ENCODE measurements around the gene SMCO4. TPM values are rescaled to one million over a fixed set of nuclear protein-coding genes. Genes with fewer than 3 reads are reported as not detected.
A peak's percentile ranks its signal among the peaks of the same experiment; 100 is the strongest.

Gene SMCO4
- total and polyA plus RNA-seq, 2 donors = 32.2 to 41.3 TPM

- 94% methylated on average over 6 of the region's 6 CpGs for WGBS
- no peaks in the 10 kb centered on the region for H3K27me3 ChIP-seq (ENCODE audit: control insufficient read depth in 2 of 2, insufficient read depth in 1 of 2, low read length in 1 of 2)
- no peaks in the 10 kb centered on the region for H3K36me3 ChIP-seq (ENCODE audit: control insufficient read depth in 2 of 2, insufficient read depth in 2 of 2, low read length in 1 of 2)
- DNase-seq (ENCODE audit: low read depth in 6 of 9, low spot score in 9 of 9) = no peak
- H3K27ac ChIP-seq (ENCODE audit: low read depth in 1 of 2, low read length in 1 of 2) = no peak overlapping the region
- H3K9me3 ChIP-seq (ENCODE audit: control insufficient read depth in 2 of 2, insufficient read depth in 1 of 2, low read length in 1 of 2) = no peaks in the 10 kb centered on the region
- H3K4me3 ChIP-seq (ENCODE audit: low read length in 2 of 2) = no peak overlapping the region
- H3K4me1 ChIP-seq (ENCODE audit: control insufficient read depth in 2 of 2, insufficient read depth in 2 of 2, low read length in 2 of 2) = peaks cover 0 to 9% of the 10 kb centered on the region in 2 donors
Observed at GRCh38 chr11:93548679-93549319, 5.6 kb upstream of the SMCO4 start.

- no peak for DNase-seq (ENCODE audit: low read depth in 6 of 9, low spot score in 9 of 9)
- Histone ChIP-seq H3K4me3 (ENCODE audit: low read length in 2 of 2) (no peak overlapping the region), H3K27ac (ENCODE audit: low read depth in 1 of 2, low read length in 1 of 2) (no peak overlapping the region), H3K36me3 (ENCODE audit: control insufficient read depth in 2 of 2, insufficient read depth in 2 of 2, low read length in 1 of 2) (no peaks in the 10 kb centered on the region), H3K9me3 (ENCODE audit: control insufficient read depth in 2 of 2, insufficient read depth in 1 of 2, low read length in 1 of 2) (no peaks in the 10 kb centered on the region), H3K27me3 (ENCODE audit: control insufficient read depth in 2 of 2, insufficient read depth in 1 of 2, low read length in 1 of 2) (no peaks in the 10 kb centered on the region), H3K4me1 (ENCODE audit: control insufficient read depth in 2 of 2, insufficient read depth in 2 of 2, low read length in 2 of 2) (peaks cover 4 to 14% of the 10 kb centered on the region in 2 donors)
- 82% methylated on average over 2 of the region's 2 CpGs for WGBS
Observed at GRCh38 chr11:93547773-93548172, 4.6 kb upstream of the SMCO4 start.

- no peak for DNase-seq (ENCODE audit: low read depth in 6 of 9, low spot score in 9 of 9)
- no peaks in the 10 kb centered on the region for H3K9me3 ChIP-seq (ENCODE audit: control insufficient read depth in 2 of 2, insufficient read depth in 1 of 2, low read length in 1 of 2)
- 91% methylated on average over 2 of the region's 2 CpGs for WGBS
Observed at GRCh38 chr11:93547028-93547427, 3.8 kb upstream of the SMCO4 start.

GRCh38 chr11:93545566-93545965, 2.4 kb upstream of the SMCO4 start:
- H3K4me1 ChIP-seq (ENCODE audit: control insufficient read depth in 2 of 2, insufficient read depth in 2 of 2, low read length in 2 of 2) = peaks cover 4 to 26% of the 10 kb centered on the region in 2 donors
- DNase-seq (ENCODE audit: low read depth in 6 of 9, low spot score in 9 of 9) = no peak
- no peak overlapping the region for H3K27ac ChIP-seq (ENCODE audit: low read depth in 1 of 2, low read length in 1 of 2)
- no peaks in the 10 kb centered on the region for H3K9me3 ChIP-seq (ENCODE audit: control insufficient read depth in 2 of 2, insufficient read depth in 1 of 2, low read length in 1 of 2)
- 92% methylated on average over 2 of the region's 2 CpGs for WGBS
- H3K36me3 ChIP-seq (ENCODE audit: control insufficient read depth in 2 of 2, insufficient read depth in 2 of 2, low read length in 1 of 2) = no peaks in the 10 kb centered on the region
- no peaks in the 10 kb centered on the region for H3K27me3 ChIP-seq (ENCODE audit: control insufficient read depth in 2 of 2, insufficient read depth in 1 of 2, low read length in 1 of 2)
- H3K4me3 ChIP-seq (ENCODE audit: low read length in 2 of 2) = no peak overlapping the region

More at GRCh38 chr11:93547028-93547427, 3.8 kb upstream of the SMCO4 start:
- Histone ChIP-seq H3K4me1 (ENCODE audit: control insufficient read depth in 2 of 2, insufficient read depth in 2 of 2, low read length in 2 of 2) (peaks cover 4 to 20% of the 10 kb centered on the region in 2 donors), H3K27me3 (ENCODE audit: control insufficient read depth in 2 of 2, insufficient read depth in 1 of 2, low read length in 1 of 2) (no peaks in the 10 kb centered on the region), H3K36me3 (ENCODE audit: control insufficient read depth in 2 of 2, insufficient read depth in 2 of 2, low read length in 1 of 2) (no peaks in the 10 kb centered on the region), H3K4me3 (ENCODE audit: low read length in 2 of 2) (no peak overlapping the region), H3K27ac (ENCODE audit: low read depth in 1 of 2, low read length in 1 of 2) (no peak overlapping the region)

- Histone ChIP-seq H3K27me3 (ENCODE audit: control insufficient read depth in 2 of 2, insufficient read depth in 1 of 2, low read length in 1 of 2) (no peaks in the 10 kb centered on the region), H3K36me3 (ENCODE audit: control insufficient read depth in 2 of 2, insufficient read depth in 2 of 2, low read length in 1 of 2) (no peaks in the 10 kb centered on the region), H3K9me3 (ENCODE audit: control insufficient read depth in 2 of 2, insufficient read depth in 1 of 2, low read length in 1 of 2) (no peaks in the 10 kb centered on the region), H3K27ac (ENCODE audit: low read depth in 1 of 2, low read length in 1 of 2) (peak overlapping the region; percentile 39 to 64), H3K4me3 (ENCODE audit: low read length in 2 of 2) (peak overlapping the region; percentile 66 to 73), H3K4me1 (ENCODE audit: control insufficient read depth in 2 of 2, insufficient read depth in 2 of 2, low read length in 2 of 2) (peaks cover 4 to 26% of the 10 kb centered on the region in 2 donors)
- 1% methylated on average over 59 of the region's 59 CpGs for WGBS
- DNase-seq (ENCODE audit: low read depth in 6 of 9, low spot score in 9 of 9) = peak in 1 of 9 donors; percentile 18
Observed at GRCh38 chr11:93542811-93543229, 371 bp downstream of the SMCO4 start.

GRCh38 chr11:93541884-93542810, 1.0 kb downstream of the SMCO4 start:
- Histone ChIP-seq H3K9me3 (ENCODE audit: control insufficient read depth in 2 of 2, insufficient read depth in 1 of 2, low read length in 1 of 2) (no peaks in the 10 kb centered on the region), H3K4me1 (ENCODE audit: control insufficient read depth in 2 of 2, insufficient read depth in 2 of 2, low read length in 2 of 2) (peaks cover 4 to 26% of the 10 kb centered on the region in 2 donors), H3K4me3 (ENCODE audit: low read length in 2 of 2) (peak overlapping the region; percentile 66 to 73), H3K36me3 (ENCODE audit: control insufficient read depth in 2 of 2, insufficient read depth in 2 of 2, low read length in 1 of 2) (no peaks in the 10 kb centered on the region), H3K27ac (ENCODE audit: low read depth in 1 of 2, low read length in 1 of 2) (peak overlapping the region; percentile 39 to 64), H3K27me3 (ENCODE audit: control insufficient read depth in 2 of 2, insufficient read depth in 1 of 2, low read length in 1 of 2) (no peaks in the 10 kb centered on the region)
- 20% methylated on average over 29 of the region's 29 CpGs for WGBS
- peak in 3 of 9 donors; percentile 43 to 76 (median 55) for DNase-seq (ENCODE audit: low read depth in 6 of 9, low spot score in 9 of 9)

- WGBS = 100% methylated on average over 1 of the region's 1 CpG
- Histone ChIP-seq H3K27me3 (ENCODE audit: control insufficient read depth in 2 of 2, insufficient read depth in 1 of 2, low read length in 1 of 2) (no peaks in the 10 kb centered on the region), H3K4me1 (ENCODE audit: control insufficient read depth in 2 of 2, insufficient read depth in 2 of 2, low read length in 2 of 2) (peaks cover 4 to 26% of the 10 kb centered on the region in 2 donors), H3K36me3 (ENCODE audit: control insufficient read depth in 2 of 2, insufficient read depth in 2 of 2, low read length in 1 of 2) (no peaks in the 10 kb centered on the region), H3K9me3 (ENCODE audit: control insufficient read depth in 2 of 2, insufficient read depth in 1 of 2, low read length in 1 of 2) (no peaks in the 10 kb centered on the region), H3K27ac (ENCODE audit: low read depth in 1 of 2, low read length in 1 of 2) (no peak overlapping the region), H3K4me3 (ENCODE audit: low read length in 2 of 2) (no peak overlapping the region)
- no peak for DNase-seq (ENCODE audit: low read depth in 6 of 9, low spot score in 9 of 9)
Observed at GRCh38 chr11:93540896-93541553, 2.2 kb downstream of the SMCO4 start.

GRCh38 chr11:93540337-93540736, 2.9 kb downstream of the SMCO4 start:
- Histone ChIP-seq H3K36me3 (ENCODE audit: control insufficient read depth in 2 of 2, insufficient read depth in 2 of 2, low read length in 1 of 2) (no peaks in the 10 kb centered on the region), H3K9me3 (ENCODE audit: control insufficient read depth in 2 of 2, insufficient read depth in 1 of 2, low read length in 1 of 2) (no peaks in the 10 kb centered on the region), H3K27ac (ENCODE audit: low read depth in 1 of 2, low read length in 1 of 2) (no peak overlapping the region), H3K4me1 (ENCODE audit: control insufficient read depth in 2 of 2, insufficient read depth in 2 of 2, low read length in 2 of 2) (peaks cover 4 to 29% of the 10 kb centered on the region in 2 donors), H3K4me3 (ENCODE audit: low read length in 2 of 2) (no peak overlapping the region), H3K27me3 (ENCODE audit: control insufficient read depth in 2 of 2, insufficient read depth in 1 of 2, low read length in 1 of 2) (no peaks in the 10 kb centered on the region)
- no peak for DNase-seq (ENCODE audit: low read depth in 6 of 9, low spot score in 9 of 9)
- 97% methylated on average over 4 of the region's 4 CpGs for WGBS
